Measurements from ENCODE around the gene EGLN1. TPM values are rescaled to one million over a fixed set of nuclear protein-coding genes. Genes with fewer than 3 reads are reported as not detected.

EGLN1 gene
- total RNA-seq, 2 experiments from 2014 or later, result 19.0 to 36.6 TPM

- Histone ChIP-seq H3K4me2 (ENCODE audit: low read length) (no peak overlapping the region), H3K4me3 (ENCODE audit: low read depth, low read length, poor library complexity, severe bottlenecking) (no peak overlapping the region), H3K36me3 (ENCODE audit: insufficient read depth, low read length) (no peaks in the 10 kb centered on the region; the same call in 1 of the 2 replicates), H3K9me2 (ENCODE audit: insufficient read depth, low read length) (no peaks in the 10 kb centered on the region), H3K27ac (ENCODE audit: low read depth, low read length, poor library complexity, severe bottlenecking) (no peak overlapping the region), H3K4me1 (ENCODE audit: insufficient read depth, low read length, poor library complexity, severe bottlenecking) (no peaks in the 10 kb centered on the region), H4K20me1 (ENCODE audit: insufficient read depth, low read length) (no peaks in the 10 kb centered on the region), H3K9me3 (ENCODE audit: low read length) (no peaks in the 10 kb centered on the region), H2AFZ (ENCODE audit: low read length) (no peak overlapping the region), H3K79me2 (ENCODE audit: insufficient read depth, low read depth, low read length) (peaks cover 14% of the 10 kb centered on the region; the same call in 1 of the 2 replicates)
- no peak for TF ChIP-seq EZH2phosphoT487 (IDR thresholded peaks at IDR 0.05; ENCODE audit: borderline replicate concordance, low read depth, low read length)
- TF ChIP-seq CTCF (conservative IDR thresholded peaks at IDR 0.05; ENCODE audit: low read length), result no peak
- BruUV-seq (replicated peaks), result no TSS peak
- DNase-seq (ENCODE audit: low spot score), result no peak
- CTCF ChIA-PET (ENCODE audit: unreplicated experiment), result no interaction called here
- intact Hi-C loops (cut with micrococcal nuclease; ENCODE audit: unreplicated experiment), result no loop called here
- POLR2A ChIA-PET, result no interaction called here
Observed at GRCh38 chr1:231384696-231385415, 37.2 kb downstream of the EGLN1 start.

- Histone ChIP-seq H3K36me3 (ENCODE audit: insufficient read depth, low read length) (no peaks in the 10 kb centered on the region), H4K20me1 (ENCODE audit: insufficient read depth, low read length) (no peaks in the 10 kb centered on the region), H3K9me3 (ENCODE audit: low read length) (no peaks in the 10 kb centered on the region), H3K4me1 (ENCODE audit: insufficient read depth, low read length, poor library complexity, severe bottlenecking) (no peaks in the 10 kb centered on the region), H2AFZ (ENCODE audit: low read length) (no peak overlapping the region), H3K4me3 (ENCODE audit: low read depth, low read length, poor library complexity, severe bottlenecking) (no peak overlapping the region), H3K79me2 (ENCODE audit: insufficient read depth, low read depth, low read length) (peaks cover 14% of the 10 kb centered on the region; the same call in 1 of the 2 replicates), H3K27ac (ENCODE audit: low read depth, low read length, poor library complexity, severe bottlenecking) (no peak overlapping the region), H3K4me2 (ENCODE audit: low read length) (no peak overlapping the region), H3K9me2 (ENCODE audit: insufficient read depth, low read length) (no peaks in the 10 kb centered on the region)
- no peak for DNase-seq (ENCODE audit: low spot score)
- no TSS peak for BruUV-seq (replicated peaks)
- TF ChIP-seq CTCF (conservative IDR thresholded peaks at IDR 0.05; ENCODE audit: low read length), result no peak
- no peak for TF ChIP-seq EZH2phosphoT487 (IDR thresholded peaks at IDR 0.05; ENCODE audit: borderline replicate concordance, low read depth, low read length)
- ChIA-PET POLR2A (interaction anchor here (0.7 kb wide), 2 partner anchors 127 to 978 kb away, joined by 5 to 6 read pairs; no protein-coding TSS in a partner anchor), CTCF (ENCODE audit: unreplicated experiment) (no interaction called here)
- intact Hi-C loops (cut with micrococcal nuclease; ENCODE audit: unreplicated experiment), result no loop called here
Observed at GRCh38 chr1:231383159-231383860, 38.8 kb downstream of the EGLN1 start.

GRCh38 chr1:231382426-231382825, 39.7 kb downstream of the EGLN1 start:
- Histone ChIP-seq H4K20me1 (ENCODE audit: insufficient read depth, low read length) (no peaks in the 10 kb centered on the region), H2AFZ (ENCODE audit: low read length) (no peak overlapping the region), H3K4me3 (ENCODE audit: low read depth, low read length, poor library complexity, severe bottlenecking) (no peak overlapping the region), H3K79me2 (ENCODE audit: insufficient read depth, low read depth, low read length) (peaks cover 14% of the 10 kb centered on the region; the same call in 1 of the 2 replicates), H3K9me3 (ENCODE audit: low read length) (no peaks in the 10 kb centered on the region), H3K4me2 (ENCODE audit: low read length) (no peak overlapping the region), H3K9me2 (ENCODE audit: insufficient read depth, low read length) (no peaks in the 10 kb centered on the region), H3K27ac (ENCODE audit: low read depth, low read length, poor library complexity, severe bottlenecking) (no peak overlapping the region), H3K4me1 (ENCODE audit: insufficient read depth, low read length, poor library complexity, severe bottlenecking) (no peaks in the 10 kb centered on the region), H3K36me3 (ENCODE audit: insufficient read depth, low read length) (no peaks in the 10 kb centered on the region)
- BruUV-seq (replicated peaks), result no TSS peak
- ChIA-PET CTCF (ENCODE audit: unreplicated experiment) (no interaction called here), POLR2A (no interaction called here)
- no peak for TF ChIP-seq CTCF (conservative IDR thresholded peaks at IDR 0.05; ENCODE audit: low read length)
- TF ChIP-seq EZH2phosphoT487 (IDR thresholded peaks at IDR 0.05; ENCODE audit: borderline replicate concordance, low read depth, low read length), result no peak
- DNase-seq (ENCODE audit: low spot score), result no peak
- intact Hi-C loops (cut with micrococcal nuclease; ENCODE audit: unreplicated experiment), result no loop called here
